Hematopoietic multipotent progenitor cell treated with erythropoietin and hydrocortisone succinate and interleukin-3 and kit ligand, for 8 days (in vitro differentiated cells): ENCODE measurements around the gene DIRAS2.
"Not testable (repeated sequence)": the region's sequence is repeated elsewhere in the genome, so short reads cannot be mapped to it uniquely, and the experiment has no call there.

Source experiments
- DNase-seq: peaks from one replicate; pipeline ENCODE4 v3.0.0-alpha.2; 2015

Gene DIRAS2, protein sequence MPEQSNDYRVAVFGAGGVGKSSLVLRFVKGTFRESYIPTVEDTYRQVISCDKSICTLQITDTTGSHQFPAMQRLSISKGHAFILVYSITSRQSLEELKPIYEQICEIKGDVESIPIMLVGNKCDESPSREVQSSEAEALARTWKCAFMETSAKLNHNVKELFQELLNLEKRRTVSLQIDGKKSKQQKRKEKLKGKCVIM

DNA sequence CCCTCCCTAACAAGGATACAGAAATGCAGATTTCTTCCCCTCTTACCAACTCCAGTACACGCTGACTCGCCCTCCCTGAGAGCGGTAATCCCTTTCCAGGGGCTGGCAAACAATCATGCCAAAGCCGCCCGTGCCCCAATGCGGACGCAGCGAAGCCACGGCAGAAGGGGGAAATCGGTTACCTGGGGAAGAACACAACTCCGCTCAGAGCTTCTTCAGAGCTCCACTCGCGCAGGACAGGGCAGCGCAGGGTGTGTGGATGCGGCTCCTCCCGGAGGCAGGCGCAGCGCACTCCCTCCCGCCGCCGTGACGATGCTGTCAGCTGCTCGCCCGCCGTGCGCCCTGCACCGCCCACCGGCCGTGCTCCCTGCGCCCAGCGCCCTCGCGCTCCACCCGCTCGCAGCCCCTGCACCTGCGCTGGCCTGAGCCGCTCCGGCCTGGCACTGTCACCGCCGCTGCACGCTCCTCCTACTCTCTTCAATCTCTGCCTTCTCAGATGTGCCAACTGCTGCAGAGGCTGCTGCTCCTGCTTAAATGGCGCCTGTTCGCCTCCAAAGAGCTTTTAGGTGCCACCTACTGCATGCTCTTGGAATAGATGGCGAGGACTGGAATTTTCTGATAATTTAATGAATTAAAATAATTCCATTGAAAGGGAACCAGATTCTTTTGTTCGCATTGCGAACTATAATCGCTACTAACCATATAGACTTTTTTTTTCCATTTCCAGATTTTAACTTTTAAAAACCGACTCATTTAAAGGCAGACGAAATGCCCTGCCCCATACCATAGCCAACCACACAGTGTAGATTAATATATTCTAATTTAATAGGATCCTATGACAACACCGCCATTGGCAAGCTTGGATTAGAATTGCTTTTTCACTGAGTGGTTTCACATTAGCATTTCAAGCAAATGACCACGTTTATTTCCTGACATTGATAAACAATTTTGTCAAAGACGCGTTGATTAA lies at the start of gene DIRAS2:
TSS of gene DIRAS2 (minus strand) at position 255 of the 970 bp plus-strand sequence. CDS start 28,997 bp downstream, outside the sequence.
- DNase-seq = peak; percentile 10

DNA sequence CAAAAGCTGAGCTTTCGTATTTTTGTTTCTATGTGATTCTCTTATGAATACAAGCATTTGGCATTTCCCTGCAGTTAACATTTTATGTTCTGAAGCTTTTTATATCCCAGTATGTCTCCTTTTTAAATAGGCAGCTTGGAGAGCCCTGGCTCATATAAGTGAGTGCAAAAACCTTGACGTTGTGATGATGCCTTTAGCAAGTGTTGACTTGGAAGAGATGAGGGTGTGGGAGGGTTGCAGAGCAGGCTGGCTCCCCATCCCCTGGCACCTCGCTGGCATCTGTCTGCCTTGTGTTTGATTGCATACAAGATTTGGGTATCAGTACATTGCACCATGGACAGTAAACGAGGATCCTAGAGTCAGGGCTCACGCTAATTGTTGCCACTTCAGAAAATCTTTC lies 42.1 kb upstream of the DIRAS2 start:
- no peak for DNase-seq

DNA sequence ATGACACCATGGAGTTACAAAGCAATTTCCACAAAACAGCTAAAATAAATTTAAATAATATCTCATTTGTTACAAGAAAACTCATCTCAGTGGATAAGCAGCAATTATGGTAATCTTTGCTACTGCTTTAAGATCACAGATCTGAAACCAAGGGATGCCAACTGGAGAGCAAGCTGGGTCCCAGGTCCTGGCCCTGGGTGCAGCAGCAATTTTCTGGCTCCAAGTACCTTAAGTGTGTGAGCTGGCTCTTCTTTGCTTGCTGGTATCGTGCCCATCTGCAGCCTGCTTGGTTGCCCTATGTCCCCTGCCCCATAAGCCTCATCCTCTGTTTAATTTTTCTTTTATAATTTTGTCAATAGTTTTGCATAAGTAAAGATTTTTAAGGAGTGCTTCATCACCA lies 41.5 kb upstream of the DIRAS2 start:
- no peak for DNase-seq

DNA sequence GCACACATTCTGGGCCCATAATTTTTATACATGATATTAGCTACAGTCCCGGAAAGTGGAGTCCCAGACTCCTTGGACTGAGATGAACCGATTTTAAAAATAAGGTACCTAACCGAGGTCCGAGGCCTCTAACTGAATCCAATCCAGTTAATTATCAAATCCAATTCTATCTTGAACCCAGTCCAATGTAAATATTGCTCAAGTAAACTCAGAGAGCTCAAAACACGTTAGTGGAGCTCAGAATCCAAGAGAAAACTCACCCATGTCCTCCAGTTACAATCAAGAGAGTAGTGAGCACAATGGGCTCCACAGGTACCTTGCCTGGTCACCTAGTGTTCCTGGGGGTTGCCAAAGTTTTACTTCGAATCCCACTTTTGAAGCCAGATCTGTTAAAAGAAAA lies 37.9 kb upstream of the DIRAS2 start:
- DNase-seq = no peak

DNA sequence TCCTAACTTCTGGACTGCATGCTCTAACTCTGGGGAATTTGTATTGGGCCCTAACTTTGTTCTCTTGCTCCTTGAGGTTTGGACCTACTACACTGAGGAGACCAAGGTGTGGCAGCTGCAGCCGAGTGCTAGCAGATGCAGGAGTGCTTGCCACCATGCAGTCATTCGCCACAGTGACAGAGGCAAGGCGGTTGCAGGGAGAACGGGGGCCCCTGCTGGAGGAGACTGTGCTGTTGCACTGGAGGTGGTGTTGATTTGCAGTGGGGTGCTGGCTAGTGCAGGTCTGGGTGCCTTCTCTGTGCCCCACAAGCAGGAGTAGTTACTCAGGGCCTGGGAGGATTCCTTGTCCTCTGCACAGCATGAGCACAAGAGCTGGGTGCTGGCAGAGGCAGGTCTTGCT lies 22.4 kb upstream of the DIRAS2 start:
- DNase-seq = no peak

DNA sequence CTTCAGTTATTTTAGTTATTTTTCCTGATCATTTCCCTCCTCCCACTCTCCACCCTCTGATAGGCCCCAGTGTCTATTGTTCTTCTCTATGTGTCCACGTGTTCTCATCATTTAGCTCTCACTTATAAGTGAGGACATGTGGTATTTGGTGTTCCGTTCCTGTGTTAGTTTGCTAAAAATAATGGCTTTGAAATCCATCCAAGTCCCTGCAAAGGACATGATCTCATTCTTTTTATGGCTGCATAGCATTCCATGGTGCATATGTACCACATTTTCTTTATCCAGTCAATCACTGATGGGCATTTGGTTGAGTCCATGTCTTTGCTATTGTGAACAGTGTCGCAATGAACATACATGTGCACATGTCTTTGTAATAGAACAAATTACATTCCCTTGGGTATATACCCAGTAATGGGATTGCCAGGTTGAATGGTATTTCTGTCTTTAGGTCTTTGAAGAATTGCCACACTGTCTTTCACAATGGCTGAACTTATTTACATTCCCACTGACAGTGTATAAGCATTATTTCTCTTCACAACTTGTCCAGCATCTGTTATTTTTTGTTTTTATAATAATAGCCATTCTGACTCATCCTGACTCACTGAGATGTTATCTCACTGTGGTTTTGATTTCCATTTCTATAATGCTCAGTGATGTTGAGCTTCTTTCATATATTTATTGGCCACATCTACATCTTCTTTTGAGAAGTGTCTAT lies 17.2 kb upstream of the DIRAS2 start:
- no peak for DNase-seq

DNA sequence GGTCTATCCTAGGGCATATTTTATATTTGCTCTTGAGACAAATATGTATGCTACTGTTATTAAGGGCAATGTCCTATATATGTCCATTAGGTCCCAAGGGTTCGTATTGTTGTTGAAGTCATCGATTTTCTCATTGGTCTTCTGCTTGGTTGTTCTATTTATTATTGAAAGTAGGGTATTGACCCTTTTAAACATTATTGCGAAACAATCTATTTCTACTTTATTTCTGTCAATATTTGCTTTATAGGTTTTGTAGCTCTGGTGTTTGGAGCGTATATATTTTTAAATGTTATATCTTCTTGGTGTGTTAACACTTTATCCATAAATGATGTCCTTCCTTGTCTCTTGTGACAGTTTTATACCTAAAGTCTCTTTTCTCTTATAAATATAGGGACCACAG lies 16.2 kb upstream of the DIRAS2 start:
- no peak for DNase-seq

DNA sequence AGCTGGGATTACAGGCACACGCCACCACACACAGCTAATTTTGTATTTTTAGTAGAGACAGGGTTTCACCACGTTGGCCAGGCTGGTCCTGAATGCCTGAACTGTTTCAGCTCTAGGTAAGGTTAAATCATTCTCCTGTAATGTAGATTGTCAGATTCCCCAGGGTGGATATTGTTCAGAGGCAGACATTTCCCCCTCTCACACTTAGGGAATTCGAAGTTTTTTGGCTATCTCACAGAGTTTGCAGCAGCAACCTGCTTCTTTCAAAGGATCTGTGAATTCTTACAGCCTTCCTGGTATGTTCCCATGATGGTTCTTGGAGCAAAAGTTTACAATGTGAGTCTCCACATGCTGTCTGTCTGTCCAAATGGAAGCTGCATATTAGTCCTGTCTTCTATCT lies 15.6 kb upstream of the DIRAS2 start:
- DNase-seq = no peak

DNA sequence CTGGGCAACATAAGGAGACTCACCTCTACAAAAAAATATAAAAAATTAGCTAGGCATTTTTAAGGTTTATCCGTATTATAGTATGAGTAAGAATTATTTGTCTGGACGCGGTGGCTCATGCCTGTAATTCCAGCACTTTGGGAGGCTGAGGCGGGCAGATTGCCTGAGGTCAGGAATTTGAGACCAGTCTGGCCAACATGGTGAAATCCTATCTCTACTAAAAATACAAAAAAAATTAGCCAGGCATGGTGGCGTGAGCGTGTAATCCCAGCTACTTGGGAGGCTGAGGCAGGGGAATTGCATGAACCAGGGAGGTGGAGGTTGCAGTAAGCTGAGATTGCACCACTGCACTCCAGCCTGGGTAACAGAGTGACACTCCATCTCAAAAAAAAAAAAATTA lies 14.3 kb upstream of the DIRAS2 start:
- DNase-seq = not testable (repeated sequence)

DNA sequence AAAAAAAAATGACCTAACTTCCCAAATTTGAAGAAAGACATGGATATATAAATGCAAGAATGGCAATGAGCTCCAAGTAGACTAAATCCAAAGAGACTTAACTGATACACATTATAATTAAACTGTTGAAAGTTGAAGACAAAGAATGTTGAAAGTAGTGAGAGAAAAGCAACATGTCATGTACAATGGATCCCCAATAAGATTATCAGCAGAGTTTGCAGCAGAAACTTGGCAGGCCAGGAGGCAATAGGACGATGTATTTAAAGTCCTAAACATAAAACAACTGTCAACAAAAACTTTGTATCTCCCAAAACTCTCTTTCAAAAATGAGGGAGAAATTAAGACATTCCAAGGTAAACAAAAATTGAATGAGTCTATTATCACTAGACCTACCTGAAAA lies 8.6 kb upstream of the DIRAS2 start:
- no peak for DNase-seq

DNA sequence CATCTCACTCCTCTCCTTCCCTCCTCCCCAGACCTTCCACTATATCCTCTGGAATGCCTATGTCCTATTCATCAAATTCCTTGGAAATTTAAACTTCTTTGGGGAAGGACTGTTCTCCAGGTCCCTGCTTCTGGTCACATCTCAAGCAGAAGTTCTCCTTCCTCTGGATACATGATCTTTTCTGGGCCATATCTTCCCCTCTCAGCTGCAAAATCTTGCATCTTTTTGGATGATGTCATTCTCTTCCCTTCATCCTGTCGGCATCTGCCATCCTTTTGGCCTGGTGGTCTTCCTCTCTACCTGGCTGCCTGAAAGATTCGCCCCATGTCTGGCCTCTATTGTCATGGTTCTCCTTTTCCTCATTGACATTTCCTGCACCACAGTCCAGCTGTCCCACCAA lies 5.2 kb upstream of the DIRAS2 start:
- DNase-seq = no peak

DNA sequence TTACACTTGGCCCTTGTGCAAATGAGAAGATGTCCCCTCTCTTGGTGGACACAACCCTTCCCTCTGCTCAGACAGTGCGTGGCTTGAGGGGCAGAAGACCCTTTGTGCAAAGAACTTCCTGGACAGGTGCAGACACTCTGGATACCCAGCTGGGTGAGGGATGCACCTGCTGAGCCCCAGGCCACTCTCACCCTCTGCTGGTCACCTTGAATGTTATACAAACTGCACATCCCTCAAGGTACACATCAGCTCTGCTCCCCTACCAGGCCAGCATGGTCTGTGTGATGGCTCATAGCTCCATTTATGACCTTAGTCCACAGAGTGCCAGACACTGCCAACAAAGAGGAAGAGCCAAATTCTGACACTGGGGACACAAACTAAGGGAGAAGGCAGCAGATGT lies 3.1 kb upstream of the DIRAS2 start:
- no peak for DNase-seq

DNA sequence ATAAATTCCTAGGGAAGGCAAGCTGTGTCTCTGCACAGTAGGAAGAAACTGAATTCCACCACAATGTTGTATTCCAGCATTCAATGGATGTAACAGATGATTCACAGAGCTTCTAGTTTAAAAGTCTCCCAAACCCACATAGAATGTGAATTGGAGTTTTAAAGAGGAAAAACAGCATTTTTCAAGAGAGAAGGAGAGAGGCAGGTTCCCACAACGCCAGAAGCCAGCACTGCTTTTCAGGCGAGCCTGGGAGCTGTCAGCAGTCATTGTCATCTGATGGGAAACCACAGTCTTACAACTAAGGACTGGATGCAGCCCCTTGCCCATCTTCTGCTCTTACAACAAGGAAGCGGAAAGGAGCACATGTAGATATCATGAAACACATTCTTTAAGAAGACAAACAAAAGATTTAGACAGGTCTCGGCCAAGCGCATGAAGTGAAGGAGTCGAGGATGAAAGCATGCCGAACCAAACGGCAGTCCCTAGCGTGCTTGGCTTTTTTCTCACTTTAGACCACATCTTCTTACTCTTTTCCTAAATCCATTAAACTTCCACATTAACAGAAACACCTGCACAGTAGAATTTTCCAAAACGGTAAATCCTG lies 638 bp downstream of the DIRAS2 start:
- DNase-seq = no peak

DNA sequence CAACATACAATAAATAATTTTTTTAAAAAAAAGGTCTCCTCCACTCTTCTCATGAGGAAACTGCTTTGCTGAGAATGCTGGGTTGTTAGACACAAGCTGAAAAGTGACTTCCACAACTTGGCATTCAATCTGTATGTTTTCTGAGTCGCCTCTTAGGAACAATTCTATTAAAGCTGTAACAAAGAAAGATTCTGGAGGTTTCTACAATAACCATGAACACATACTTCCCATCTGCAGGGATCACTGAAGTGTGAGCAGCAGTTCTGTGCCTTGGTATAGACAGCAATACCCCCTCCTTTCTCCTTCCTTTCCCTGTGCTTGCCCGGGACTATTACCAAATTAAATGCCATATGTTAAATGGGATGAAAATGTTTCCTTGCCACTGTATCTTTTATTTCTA lies 1.5 kb downstream of the DIRAS2 start:
- DNase-seq = no peak

DNA sequence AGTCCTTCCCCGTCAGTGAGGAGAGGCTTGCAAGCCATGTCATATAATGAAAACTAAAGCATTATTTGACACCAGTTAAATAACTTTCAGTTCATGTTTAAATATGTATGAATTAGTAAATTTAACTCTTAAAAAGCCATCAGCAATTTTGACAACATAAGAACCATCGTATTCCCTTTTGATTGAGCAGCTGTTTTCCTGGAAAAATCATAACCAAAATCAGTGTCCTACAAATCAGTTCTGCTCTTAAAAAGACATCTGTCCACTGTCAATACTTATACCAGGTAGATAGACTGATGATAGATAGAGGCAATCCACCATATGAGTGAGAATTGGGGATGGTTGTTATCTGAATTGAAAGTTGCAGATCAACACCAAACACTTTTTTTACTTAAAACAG lies 2.3 kb downstream of the DIRAS2 start:
- no peak for DNase-seq

DNA sequence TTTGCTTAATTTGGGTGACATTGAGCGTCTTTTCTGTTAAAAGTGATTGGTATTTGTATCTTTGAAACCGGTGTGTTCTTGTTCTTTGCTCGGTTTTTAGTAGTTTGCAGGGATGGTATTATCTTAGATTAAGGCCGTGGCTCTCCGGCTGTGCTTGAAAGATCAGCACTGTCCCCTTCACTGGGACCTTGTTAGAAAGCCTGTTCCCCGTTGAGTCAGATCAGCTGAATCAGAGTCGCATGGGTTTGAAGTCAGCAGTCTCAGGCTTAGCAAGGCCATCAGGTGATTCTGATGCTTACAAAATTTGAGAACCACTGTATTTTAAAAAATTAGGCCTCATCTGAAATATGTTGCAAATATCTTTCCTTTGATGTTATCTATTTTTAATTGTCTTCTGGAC lies 5.0 kb downstream of the DIRAS2 start:
- no peak for DNase-seq

DNA sequence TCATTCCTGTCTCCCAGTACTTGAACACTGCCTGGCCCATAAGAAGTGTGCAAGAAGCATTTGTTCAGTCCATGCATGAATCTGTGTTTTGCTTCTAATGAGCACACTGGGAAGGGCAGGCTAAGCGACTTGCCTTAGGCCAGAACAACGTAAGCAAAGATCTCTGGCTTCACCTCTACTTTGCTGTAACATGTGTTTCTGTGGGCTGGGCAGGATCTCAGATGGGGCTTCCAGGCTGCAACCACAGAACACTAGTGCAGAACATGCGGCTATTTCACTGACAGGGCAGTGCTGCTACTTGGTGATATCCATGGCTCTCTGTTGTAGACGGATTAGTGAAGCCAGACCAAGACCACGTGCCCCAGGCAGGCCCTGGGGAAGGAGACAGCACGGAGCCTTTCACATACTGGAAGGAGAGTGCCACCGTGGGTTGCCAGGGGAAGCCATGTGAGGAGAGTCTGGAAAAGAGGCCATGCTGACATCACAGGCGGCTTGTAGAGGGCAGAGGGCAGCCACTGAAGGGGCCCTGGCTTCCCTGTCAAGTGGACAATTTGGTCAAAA lies 9.9 kb downstream of the DIRAS2 start:
- no peak for DNase-seq

DNA sequence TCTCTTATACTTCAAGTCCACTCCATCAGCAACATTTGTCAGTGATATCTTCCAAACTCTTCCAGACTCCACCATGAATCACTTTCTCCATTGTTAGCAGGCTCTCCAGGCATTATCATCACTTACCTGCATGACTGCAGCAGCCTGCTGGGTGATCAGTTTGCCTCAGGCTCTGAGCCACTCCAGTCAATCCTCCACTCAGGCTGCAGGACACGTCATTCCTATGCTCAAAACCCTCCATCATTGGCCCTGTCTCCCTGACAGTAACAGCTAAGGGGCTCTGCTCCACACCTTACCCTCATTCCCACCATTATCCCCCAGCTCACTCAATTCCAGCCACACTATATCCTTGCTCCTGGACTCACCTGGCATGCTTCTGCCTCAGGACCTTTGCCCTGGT lies 10.7 kb downstream of the DIRAS2 start:
- DNase-seq = no peak

DNA sequence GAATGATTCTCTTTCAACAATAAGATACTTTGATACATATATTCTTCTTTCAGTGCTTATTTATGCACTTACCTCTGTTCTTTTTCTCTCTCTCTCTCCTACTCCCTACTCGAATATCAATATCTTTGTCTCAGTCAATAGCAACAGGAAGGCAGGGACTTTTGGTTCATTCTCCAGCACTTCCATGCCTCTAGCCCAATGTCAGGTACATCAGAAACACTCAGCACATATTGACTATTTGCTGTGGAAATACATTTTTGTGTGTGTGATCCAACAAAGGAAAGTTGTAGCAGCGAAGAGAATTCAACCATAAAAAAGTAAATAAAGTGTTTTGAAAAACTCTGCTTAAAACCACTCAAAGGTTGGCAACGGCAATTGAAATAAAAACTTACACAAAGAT lies 12.6 kb downstream of the DIRAS2 start:
- DNase-seq = no peak

DNA sequence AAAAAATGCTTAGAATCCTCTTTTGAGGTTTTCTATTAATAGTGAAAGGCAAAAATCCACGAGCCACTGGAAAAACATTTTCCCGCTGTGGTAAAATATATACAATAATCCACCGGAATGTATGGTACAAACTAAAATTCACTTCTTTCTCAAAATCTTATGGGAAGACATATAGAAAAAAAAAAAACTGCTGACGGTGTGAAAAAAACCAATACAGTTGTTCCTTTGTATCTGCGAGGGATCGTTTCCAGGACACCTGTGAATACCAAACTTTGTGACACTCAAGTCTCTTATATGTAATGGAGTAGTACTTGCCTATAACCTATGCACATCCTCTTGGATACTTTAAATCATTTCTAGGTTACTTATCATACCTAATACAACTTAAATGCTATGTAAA lies 13.3 kb downstream of the DIRAS2 start:
- DNase-seq = no peak

DNA sequence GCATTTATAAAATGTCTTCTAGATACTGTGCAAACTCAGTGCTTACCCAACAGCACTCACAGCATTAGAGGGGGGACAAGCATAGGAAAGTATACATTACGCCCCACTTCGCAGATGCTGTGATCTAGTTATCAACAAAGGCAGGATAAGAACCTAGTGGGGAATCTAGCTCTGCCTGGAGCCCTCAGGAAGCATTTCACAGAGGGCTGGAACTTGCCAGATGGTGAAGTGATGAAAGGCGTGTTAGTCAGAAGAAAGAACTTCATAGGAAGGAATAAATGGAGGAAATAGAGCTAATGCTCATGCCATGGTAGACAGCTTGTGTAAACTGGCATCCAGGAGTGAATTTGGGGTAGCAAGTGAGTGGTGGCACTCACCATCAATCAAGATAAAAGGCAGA lies 25.8 kb downstream of the DIRAS2 start:
- no peak for DNase-seq

DNA sequence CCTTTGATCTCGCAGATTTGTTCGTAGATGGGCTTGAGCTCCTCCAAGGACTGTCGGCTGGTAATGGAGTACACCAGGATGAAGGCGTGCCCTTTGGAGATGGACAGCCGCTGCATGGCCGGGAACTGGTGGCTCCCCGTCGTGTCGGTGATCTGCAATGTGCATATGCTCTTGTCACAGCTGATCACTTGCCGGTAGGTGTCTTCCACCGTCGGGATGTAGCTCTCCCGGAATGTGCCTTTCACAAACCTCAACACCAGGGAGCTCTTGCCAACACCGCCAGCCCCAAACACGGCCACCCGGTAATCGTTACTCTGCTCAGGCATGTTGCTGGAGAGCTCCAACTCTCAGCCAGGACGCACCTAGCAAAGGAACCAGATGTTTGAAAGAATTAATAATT lies 29.1 kb downstream of the DIRAS2 start:
- DNase-seq = no peak

DNA sequence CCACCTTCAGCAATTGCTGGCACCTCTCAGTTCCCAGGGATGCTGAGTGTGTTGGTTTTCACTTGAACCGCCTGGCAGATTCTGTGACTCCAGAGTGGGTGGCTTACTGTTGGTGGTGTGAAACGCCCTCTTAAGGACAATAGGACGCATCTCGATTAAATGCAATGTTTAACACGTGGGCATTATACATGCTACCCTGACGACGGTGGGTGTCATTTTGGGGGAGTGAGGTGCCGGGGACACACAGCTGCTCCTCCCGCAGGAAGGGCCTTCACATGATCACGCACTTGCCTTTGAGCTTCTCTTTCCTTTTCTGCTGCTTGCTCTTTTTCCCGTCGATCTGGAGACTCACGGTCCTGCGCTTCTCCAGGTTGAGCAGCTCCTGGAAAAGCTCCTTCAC lies 29.7 kb downstream of the DIRAS2 start:
- DNase-seq = no peak
